Kidney epithelial cell (primary cell): Measurements from ENCODE around the gene TMEM9. TPM values are rescaled to one million over a fixed set of nuclear protein-coding genes. Genes with fewer than 3 reads are reported as not detected.

Experiments
- DNase-seq: peaks from one replicate; pipeline ENCODE4 v3.0.0-alpha.2; 2010; ENCODE audit warnings: low read depth
- H3K27me3 ChIP-seq: 2 replicates; pipeline ENCODE4 v1.6.0; 2011; ENCODE audit warnings: low read length; ENCODE audit not compliant: control insufficient read depth, insufficient read depth
- H3K36me3 ChIP-seq: 2 replicates; pipeline ENCODE4 v1.5.1; 2011; ENCODE audit warnings: low read length; ENCODE audit not compliant: control insufficient read depth, insufficient read depth
- H3K4me3 ChIP-seq: 2 replicates; pipeline ENCODE4 v1.5.1; 2011; ENCODE audit warnings: low read depth, mild to moderate bottlenecking, control low read depth, low read length
- CTCF ChIP-seq: IDR thresholded peaks from 2 replicates; pipeline ENCODE4 v1.5.1; 2011; ENCODE audit warnings: mild to moderate bottlenecking, moderate library complexity, low read length, control low read depth, inconsistent platforms; ENCODE audit not compliant: insufficient read depth, poor library complexity, severe bottlenecking
- total RNA-seq: library from RNA; depleted of rRNA; stranded (reverse); fragments of >200 nt; gene quantifications from 2 replicates; pipeline ENCODE4 v1.2.3, GENCODE V29; 2015

Gene TMEM9
- total RNA-seq, 1 donor from 2014 or later: 103 TPM

GRCh38 chr1:201190624-201191051 is 36.4 kb upstream of the TMEM9 start, which contains the start of gene IGFN1:
TSS of gene IGFN1 (plus strand) at chr1:201190824. CDS start at chr1:201193294, 2,470 bp downstream.
- no peak for DNase-seq
- no peak for TF ChIP-seq CTCF
- no peak within 1 kb of the TSS for H3K4me3 ChIP-seq
- H3K27me3 ChIP-seq: no peaks in the 10 kb centered on the region
- no peaks in the 10 kb centered on the region for H3K36me3 ChIP-seq

GRCh38 chr1:201190005-201190404 is 35.7 kb upstream of the TMEM9 start:
- TF ChIP-seq CTCF: no peak
- H3K4me3 ChIP-seq: no peak overlapping the region
- no peaks in the 10 kb centered on the region for H3K36me3 ChIP-seq
- H3K27me3 ChIP-seq: no peaks in the 10 kb centered on the region
- no peak for DNase-seq

GRCh38 chr1:201189085-201189484 is 34.8 kb upstream of the TMEM9 start:
- H3K27me3 ChIP-seq: no peaks in the 10 kb centered on the region
- DNase-seq: no peak
- H3K4me3 ChIP-seq: no peak overlapping the region
- no peaks in the 10 kb centered on the region for H3K36me3 ChIP-seq
- TF ChIP-seq CTCF: no peak

- Histone ChIP-seq H3K4me3 (no peak overlapping the region), H3K36me3 (no peaks in the 10 kb centered on the region), H3K27me3 (peaks cover 2% of the 10 kb centered on the region)
- no peak for TF ChIP-seq CTCF
- DNase-seq: no peak
Observed at GRCh38 chr1:201186192-201186591, 31.9 kb upstream of the TMEM9 start.

- no peak for TF ChIP-seq CTCF
- no peak overlapping the region for H3K4me3 ChIP-seq
- peaks cover 4% of the 10 kb centered on the region for H3K27me3 ChIP-seq
- no peaks in the 10 kb centered on the region for H3K36me3 ChIP-seq
- no peak for DNase-seq
Observed at GRCh38 chr1:201185527-201186128, 31.4 kb upstream of the TMEM9 start.

- Histone ChIP-seq H3K4me3 (no peak overlapping the region), H3K27me3 (peaks cover 4% of the 10 kb centered on the region), H3K36me3 (no peaks in the 10 kb centered on the region)
- TF ChIP-seq CTCF: no peak
- no peak for DNase-seq
Observed at GRCh38 chr1:201185123-201185453, 30.8 kb upstream of the TMEM9 start.
